GM21447 (cell line): ENCODE results near the gene TNNI3K.

Source experiments
- ATAC-seq: cut with Tn5 transposase; IDR thresholded peaks from one replicate; pipeline ENCODE4 v1.9.1; 2021; ENCODE audit not compliant: unreplicated experiment

Gene TNNI3K

GRCh38 chr1:74548961-74549750 is 314.0 kb downstream of the TNNI3K start:
- no peak for ATAC-seq

GRCh38 chr1:74549932-74550331 is 314.7 kb downstream of the TNNI3K start:
- ATAC-seq: no peak

GRCh38 chr1:74570797-74571492 is 335.8 kb downstream of the TNNI3K start:
- no peak for ATAC-seq

GRCh38 chr1:74571493-74571800 is 336.3 kb downstream of the TNNI3K start:
- no peak for ATAC-seq

GRCh38 chr1:74571891-74572290 is 336.7 kb downstream of the TNNI3K start:
- no peak for ATAC-seq

- ATAC-seq: no peak
Measured at GRCh38 chr1:74578101-74578500, 342.9 kb downstream of the TNNI3K start.

- ATAC-seq: peak; percentile 98
Measured at GRCh38 chr1:74579425-74579824, 344.2 kb downstream of the TNNI3K start.

- no peak for ATAC-seq
Measured at GRCh38 chr1:74583397-74583796, 348.2 kb downstream of the TNNI3K start.

- no peak for ATAC-seq
Measured at GRCh38 chr1:74584185-74584584, 349.0 kb downstream of the TNNI3K start.

- ATAC-seq: no peak
Measured at GRCh38 chr1:74586253-74586897, 351.2 kb downstream of the TNNI3K start.

GRCh38 chr1:74587888-74588287 is 352.7 kb downstream of the TNNI3K start:
- no peak for ATAC-seq

GRCh38 chr1:74590288-74590687 is 355.1 kb downstream of the TNNI3K start:
- ATAC-seq: no peak

- ATAC-seq: no peak
Measured at GRCh38 chr1:74591949-74592348, 356.8 kb downstream of the TNNI3K start.

GRCh38 chr1:74592580-74593355 is 357.6 kb downstream of the TNNI3K start:
- ATAC-seq: no peak
